ENCODE results near the gene C11orf98.

GRCh38 chr11:62682518-62682917, 17.5 kb upstream of the C11orf98 start:
- no peak for TF ChIP-seq CTCF (conservative IDR thresholded peaks at IDR 0.05; ENCODE audit: low read length)
- TF ChIP-seq EZH2phosphoT487 (IDR thresholded peaks at IDR 0.05; ENCODE audit: borderline replicate concordance, low read depth, low read length), result no peak

Data from OCI-LY7 (cell line).